HEK293 (cell line): ENCODE data around the gene MOB2.

Experiments
- CTCF ChIA-PET: fragments of 350-600 bp; formaldehyde crosslinking; extraction: SDS; loops from one replicate; lab custom pipeline; 2021; ENCODE audit warnings: antibody characterized with exemption; lab: Yijun Ruan, JAX
- POLR2A ChIA-PET: fragments of 300-600 bp; formaldehyde crosslinking; extraction: SDS; loops from one replicate; lab custom pipeline; 2020; ENCODE audit warnings: antibody characterized with exemption, inconsistent platforms; lab: Yijun Ruan, JAX
- H3K27ac ChIP-seq: fragments of 200-500 bp; sonication (Bioruptor generic); 2 replicates; pipeline ENCODE4 v1.5.1; 2014; ENCODE audit warnings: low read depth, low read length, control low read depth, inconsistent platforms; ENCODE audit errors: extremely low read depth
- H3K36me3 ChIP-seq, 2 experiments: fragments of 200-500 bp in 1 of 2; sonication (Bioruptor generic) in 1 of 2; 1 replicate in 1 of 2; 2 replicates in 1 of 2; pipeline ENCODE4 v1.5.1; 2014 to 2017; ENCODE audit warnings: inconsistent platforms in 2 of 2, low read length in 2 of 2; ENCODE audit not compliant: control insufficient read depth in 2 of 2, insufficient read depth in 1 of 2
- H3K4me1 ChIP-seq: fragments of 200-500 bp; sonication (Bioruptor generic); 2 replicates; pipeline ENCODE4 v1.5.1; 2014; ENCODE audit warnings: mild to moderate bottlenecking, low read length, inconsistent platforms; ENCODE audit not compliant: control insufficient read depth, insufficient read depth
- H3K4me3 ChIP-seq: 2 replicates; pipeline ENCODE4 v1.5.1; 2011; ENCODE audit warnings: low read depth, mild to moderate bottlenecking, control low read depth, low read length, moderate library complexity
- H3K9me3 ChIP-seq: fragments of 200-500 bp; sonication (Bioruptor generic); 2 replicates; pipeline ENCODE4 v1.5.1; 2014; ENCODE audit warnings: low read depth, low read length, inconsistent platforms; ENCODE audit not compliant: control insufficient read depth, insufficient read depth
- AEBP2 ChIP-seq: fragments of 450-650 bp; formaldehyde crosslinking; IDR thresholded peaks from 2 replicates; pipeline ENCODE4 v1.5.1; 2016; ENCODE audit warnings: missing biosample characterization, missing genetic modification characterization, borderline replicate concordance
- ATF2 ChIP-seq: fragments of 450-650 bp; formaldehyde crosslinking; IDR thresholded peaks from 2 replicates; pipeline ENCODE4 v1.5.1; 2016; ENCODE audit warnings: missing biosample characterization, missing genetic modification characterization, low read depth
- BCL11B ChIP-seq: fragments of 450-650 bp; formaldehyde crosslinking; IDR thresholded peaks from 2 replicates; pipeline ENCODE4 v1.5.1; 2016; ENCODE audit warnings: low read depth, missing biosample characterization, missing genetic modification characterization
- GLI4 ChIP-seq: fragments of 450-650 bp; formaldehyde crosslinking; IDR thresholded peaks from 2 replicates; pipeline ENCODE4 v1.5.1; 2016; ENCODE audit warnings: missing biosample characterization, missing genetic modification characterization
- HIC1 ChIP-seq: fragments of 450-650 bp; formaldehyde crosslinking; IDR thresholded peaks from 2 replicates; pipeline ENCODE4 v1.5.1; 2016; ENCODE audit warnings: missing biosample characterization, missing genetic modification characterization
- PATZ1 ChIP-seq: fragments of 450-650 bp; formaldehyde crosslinking; IDR thresholded peaks from 2 replicates; pipeline ENCODE4 v1.5.1; 2016; ENCODE audit warnings: missing biosample characterization, missing genetic modification characterization
- PRDM10 ChIP-seq: fragments of 450-650 bp; formaldehyde crosslinking; IDR thresholded peaks from 2 replicates; pipeline ENCODE4 v1.5.1; 2016; ENCODE audit warnings: missing biosample characterization, missing genetic modification characterization
- RBAK ChIP-seq: fragments of 450-650 bp; formaldehyde crosslinking; IDR thresholded peaks from 2 replicates; pipeline ENCODE4 v1.5.1; 2016; ENCODE audit warnings: missing biosample characterization, missing genetic modification characterization
- SETDB1 ChIP-seq: IDR thresholded peaks from one replicate; pipeline ENCODE4 v1.6.1; 2017; ENCODE audit warnings: mild to moderate bottlenecking, low read length, moderate library complexity, mixed read lengths; ENCODE audit not compliant: insufficient read length
- ZNF140 ChIP-seq: fragments of 450-650 bp; formaldehyde crosslinking; IDR thresholded peaks from 2 replicates; pipeline ENCODE4 v1.5.1; 2016; ENCODE audit warnings: missing biosample characterization, missing genetic modification characterization
- ZNF18 ChIP-seq: fragments of 450-650 bp; formaldehyde crosslinking; IDR thresholded peaks from 2 replicates; pipeline ENCODE4 v1.5.1; 2016; ENCODE audit warnings: missing biosample characterization, missing genetic modification characterization
- ZNF223 ChIP-seq: fragments of 450-650 bp; formaldehyde crosslinking; IDR thresholded peaks from 2 replicates; pipeline ENCODE4 v1.5.1; 2016; ENCODE audit warnings: missing biosample characterization, missing genetic modification characterization
- ZNF266 ChIP-seq: fragments of 450-650 bp; formaldehyde crosslinking; IDR thresholded peaks from 2 replicates; pipeline ENCODE4 v1.5.1; 2016; ENCODE audit warnings: missing biosample characterization, missing genetic modification characterization, low read depth
- ZNF366 ChIP-seq: fragments of 450-650 bp; formaldehyde crosslinking; conservative IDR thresholded peaks from 2 replicates; pipeline ENCODE4 v1.5.1; 2016; ENCODE audit warnings: missing biosample characterization, missing genetic modification characterization
- ZNF394 ChIP-seq: fragments of 450-650 bp; formaldehyde crosslinking; IDR thresholded peaks from 2 replicates; pipeline ENCODE4 v1.5.1; 2016; ENCODE audit warnings: missing biosample characterization, missing genetic modification characterization, mild to moderate bottlenecking, moderate library complexity, borderline replicate concordance
- ZNF621 ChIP-seq: fragments of 450-650 bp; formaldehyde crosslinking; IDR thresholded peaks from 2 replicates; pipeline ENCODE4 v1.5.1; 2017; ENCODE audit warnings: missing biosample characterization, missing genetic modification characterization

Gene MOB2

GRCh38 chr11:1454576-1454975 is 32.0 kb downstream of the MOB2 start:
- Histone ChIP-seq H3K9me3 (no peaks in the 10 kb centered on the region), H3K4me1 (no peaks in the 10 kb centered on the region), H3K27ac (no peak overlapping the region), H3K36me3 (peaks cover 0 to 69% of the 10 kb centered on the region in 2 experiments; a peak in 1 of 3 replicates), H3K4me3 (no peak overlapping the region)
- ChIA-PET CTCF (no interaction called here), POLR2A (no interaction called here)
- TF ChIP-seq ZNF223 (tag by site-specific recombination) (no peak), ZNF394 (tag by site-specific recombination) (no peak), PATZ1 (tag by site-specific recombination) (no peak), ZNF18 (tag by site-specific recombination) (no peak), HIC1 (tag by site-specific recombination) (no peak), ATF2 (tag by site-specific recombination) (no peak), PRDM10 (tag by site-specific recombination) (no peak), RBAK (tag by site-specific recombination) (no peak), ZNF366 (tag by site-specific recombination) (no peak), BCL11B (no peak), AEBP2 (no peak), GLI4 (tag by site-specific recombination) (no peak), ZNF140 (tag by site-specific recombination) (no peak), ZNF621 (tag by site-specific recombination) (no peak), SETDB1 (no peak), ZNF266 (tag by site-specific recombination) (no peak)
